IPS DF 6.9 (cell line): Measurements from ENCODE around the gene OR7G2.
"Not testable (repeated sequence)": the region's sequence is repeated elsewhere in the genome, so short reads cannot be mapped to it uniquely, and the experiment has no call there.

ENCODE experiments used
- DNase-seq: peaks from one replicate; pipeline ENCODE4 v3.0.0-alpha.2; 2013; ENCODE audit warnings: low read depth, low spot score
- H3K27ac ChIP-seq: one replicate; pipeline ENCODE4 v1.5.1; 2013; ENCODE audit warnings: low read length, control low read depth
- H3K27me3 ChIP-seq: 2 replicates; pipeline ENCODE4 v1.6.1; 2013; ENCODE audit warnings: mild to moderate bottlenecking, low read length; ENCODE audit not compliant: control insufficient read depth, insufficient read depth
- H3K36me3 ChIP-seq: 2 replicates; pipeline ENCODE4 v1.6.1; 2013; ENCODE audit warnings: low read length; ENCODE audit not compliant: control insufficient read depth, insufficient read depth
- H3K4me1 ChIP-seq: 2 replicates; pipeline ENCODE4 v1.6.1; 2013; ENCODE audit warnings: low read length; ENCODE audit not compliant: control insufficient read depth, insufficient read depth
- H3K4me3 ChIP-seq: 2 replicates; pipeline ENCODE4 v1.5.1; 2013; ENCODE audit warnings: mild to moderate bottlenecking, low read length
- H3K9me3 ChIP-seq: 2 replicates; pipeline ENCODE4 v1.6.1; 2013; ENCODE audit warnings: low read length, inconsistent platforms; ENCODE audit not compliant: control insufficient read depth, insufficient read depth
- WGBS: extraction: QIAGEN DNeasy Blood & Tissue Kit; methylation state at CpG from one replicate; pipeline ENCODE4 v1.1.7; 2013; ENCODE audit warnings: mixed read lengths, missing lambda C conversion rate; ENCODE audit not compliant: insufficient read length, insufficient coverage; 5-methylcytosine and 5-hydroxymethylcytosine counted together

Gene OR7G2

DNA sequence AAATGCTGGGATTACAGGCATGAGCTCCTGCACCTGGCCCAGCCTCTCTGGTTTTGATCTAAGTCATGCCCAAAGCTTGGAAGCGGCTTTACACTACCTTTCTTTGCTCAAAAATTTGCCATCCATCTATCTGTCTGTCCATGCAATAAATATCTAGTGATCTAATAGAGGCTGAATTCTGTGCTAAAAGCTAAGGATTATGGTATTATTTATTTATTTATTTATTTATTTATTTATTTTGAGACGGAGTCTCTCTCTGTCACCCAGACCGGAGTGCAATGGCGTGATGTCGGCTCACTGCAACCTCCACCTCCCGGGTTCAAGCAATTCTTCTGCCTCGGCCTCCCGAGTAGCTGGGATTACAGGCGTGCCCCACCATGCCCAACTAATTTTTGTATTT is 51.1 kb downstream of the OR7G2 start:
- H3K27ac ChIP-seq, H3K36me3 ChIP-seq, H3K4me3 ChIP-seq, H3K4me1 ChIP-seq, H3K9me3 ChIP-seq, DNase-seq, H3K27me3 ChIP-seq: not testable (repeated sequence)
- WGBS = no CpG with 5 or more reads among the region's 9 CpGs

DNA sequence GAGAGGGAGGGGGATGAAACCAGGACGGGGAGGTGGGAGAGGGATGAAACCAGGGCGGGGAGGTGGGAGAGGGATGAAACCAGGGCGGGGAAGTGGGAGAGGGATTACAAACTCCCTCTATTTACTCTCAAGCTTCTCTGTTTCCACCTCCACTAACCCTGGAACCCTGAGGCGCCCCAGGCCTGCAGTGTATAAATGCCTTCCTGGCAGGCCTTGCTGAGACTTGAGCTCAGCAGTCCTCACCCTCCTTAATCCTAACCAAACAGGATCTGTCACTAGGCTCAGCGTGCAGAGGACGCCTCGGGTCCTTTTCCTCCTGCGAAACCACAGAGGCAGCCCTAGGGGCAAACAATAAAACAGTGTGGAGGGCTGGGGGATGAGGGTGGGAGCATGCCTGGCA is 52.5 kb downstream of the OR7G2 start:
- H3K4me1 ChIP-seq = 0 out of 2 replicates have a peak, but pooled peaks cover 2% of the 10 kb centered on the region
- no peaks in the 10 kb centered on the region for H3K27me3 ChIP-seq
- H3K27ac ChIP-seq = no peak overlapping the region
- no peaks in the 10 kb centered on the region for H3K9me3 ChIP-seq
- DNase-seq = no peak
- no peak overlapping the region for H3K4me3 ChIP-seq
- H3K36me3 ChIP-seq = no peaks in the 10 kb centered on the region
- no CpG with 5 or more reads among the region's 8 CpGs for WGBS

DNA sequence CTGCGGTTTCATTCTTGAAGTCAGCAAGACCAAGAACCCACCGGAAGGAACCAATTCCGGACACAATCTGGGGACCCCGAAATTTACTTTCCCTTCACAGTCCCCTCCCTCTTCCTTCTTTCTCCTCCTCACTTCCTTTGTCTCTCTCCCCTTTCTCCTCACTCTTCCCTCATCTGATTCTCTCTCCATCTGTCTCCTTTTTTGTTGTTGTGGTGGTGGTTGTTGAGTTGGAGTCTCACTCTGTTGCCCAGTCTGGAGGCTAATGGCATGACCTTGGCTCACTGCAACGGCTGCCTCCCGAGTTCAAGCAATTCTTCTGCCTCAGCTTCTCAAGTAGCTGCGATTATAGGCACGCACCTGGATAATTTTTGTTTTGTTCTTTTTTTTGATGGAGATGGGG is 53.1 kb downstream of the OR7G2 start:
- DNase-seq = no peak
- no peaks in the 10 kb centered on the region for H3K9me3 ChIP-seq
- H3K4me3 ChIP-seq = no peak overlapping the region
- 0 out of 2 replicates have a peak, but pooled peaks cover 2% of the 10 kb centered on the region for H3K4me1 ChIP-seq
- no CpG with 5 or more reads among the region's 8 CpGs for WGBS
- no peak overlapping the region for H3K27ac ChIP-seq
- H3K36me3 ChIP-seq = no peaks in the 10 kb centered on the region
- no peaks in the 10 kb centered on the region for H3K27me3 ChIP-seq

DNA sequence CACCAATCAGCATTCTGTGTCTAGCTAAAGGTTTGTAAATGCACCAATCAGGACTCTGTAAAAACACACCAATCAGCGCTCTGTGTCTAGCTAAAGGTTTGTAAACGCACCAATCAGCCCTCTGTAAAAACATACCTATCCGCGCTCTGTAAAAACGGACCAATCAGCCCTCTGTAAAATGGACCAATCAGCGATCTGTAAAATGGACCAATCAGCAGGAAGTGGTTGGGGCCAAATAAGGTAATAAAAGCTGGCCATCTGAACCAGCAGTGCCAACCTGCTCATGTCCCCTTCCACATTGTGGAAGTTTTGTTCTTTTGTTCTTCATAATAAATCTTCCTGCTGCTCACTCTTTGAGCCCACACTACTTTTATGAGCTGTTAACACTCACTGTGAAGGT is 53.6 kb downstream of the OR7G2 start:
- WGBS = no CpG with 5 or more reads among the region's 6 CpGs
- not testable (repeated sequence) for H3K27ac ChIP-seq, H3K27me3 ChIP-seq

DNA sequence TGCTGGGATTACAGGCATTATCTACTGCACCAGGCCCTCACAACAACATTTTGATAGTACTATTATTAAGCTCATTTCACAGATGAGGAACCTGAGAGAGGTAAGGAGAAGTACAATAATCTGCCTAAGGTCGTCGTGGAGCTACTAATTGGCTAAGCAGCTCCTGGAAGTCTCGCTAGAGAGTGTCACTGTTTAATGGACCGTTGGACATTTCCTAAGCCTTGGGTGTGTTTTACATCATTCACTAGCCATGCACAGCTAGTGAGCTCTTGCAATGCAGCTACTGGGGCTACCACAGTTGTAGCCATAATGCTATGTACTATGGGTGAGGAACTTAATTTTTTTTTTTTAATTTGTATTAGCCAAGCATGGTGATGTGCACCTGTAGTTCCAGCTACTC is 54.4 kb downstream of the OR7G2 start:
- Histone ChIP-seq H3K36me3 (no peaks in the 10 kb centered on the region), H3K9me3 (no peaks in the 10 kb centered on the region), H3K4me1 (0 out of 2 replicates have a peak, but pooled peaks cover 2% of the 10 kb centered on the region), H3K27ac (no peak overlapping the region), H3K4me3 (no peak overlapping the region), H3K27me3 (no peaks in the 10 kb centered on the region)
- no CpG with 5 or more reads among the region's 4 CpGs for WGBS
- DNase-seq = no peak

More for the DNA sequence above, 53.6 kb downstream of the OR7G2 start:
- not testable (repeated sequence) for H3K9me3 ChIP-seq, H3K4me3 ChIP-seq, DNase-seq, H3K36me3 ChIP-seq, H3K4me1 ChIP-seq
